Activated CD4-positive, alpha-beta T cell treated with anti-CD3 and anti-CD28 coated beads for 48 hours (primary cell): ENCODE measurements around the gene BRF1.

Experiments
- DNase-seq: peaks from one replicate; pipeline ENCODE4 v3.0.0-alpha.2; 2020

Gene BRF1

DNA sequence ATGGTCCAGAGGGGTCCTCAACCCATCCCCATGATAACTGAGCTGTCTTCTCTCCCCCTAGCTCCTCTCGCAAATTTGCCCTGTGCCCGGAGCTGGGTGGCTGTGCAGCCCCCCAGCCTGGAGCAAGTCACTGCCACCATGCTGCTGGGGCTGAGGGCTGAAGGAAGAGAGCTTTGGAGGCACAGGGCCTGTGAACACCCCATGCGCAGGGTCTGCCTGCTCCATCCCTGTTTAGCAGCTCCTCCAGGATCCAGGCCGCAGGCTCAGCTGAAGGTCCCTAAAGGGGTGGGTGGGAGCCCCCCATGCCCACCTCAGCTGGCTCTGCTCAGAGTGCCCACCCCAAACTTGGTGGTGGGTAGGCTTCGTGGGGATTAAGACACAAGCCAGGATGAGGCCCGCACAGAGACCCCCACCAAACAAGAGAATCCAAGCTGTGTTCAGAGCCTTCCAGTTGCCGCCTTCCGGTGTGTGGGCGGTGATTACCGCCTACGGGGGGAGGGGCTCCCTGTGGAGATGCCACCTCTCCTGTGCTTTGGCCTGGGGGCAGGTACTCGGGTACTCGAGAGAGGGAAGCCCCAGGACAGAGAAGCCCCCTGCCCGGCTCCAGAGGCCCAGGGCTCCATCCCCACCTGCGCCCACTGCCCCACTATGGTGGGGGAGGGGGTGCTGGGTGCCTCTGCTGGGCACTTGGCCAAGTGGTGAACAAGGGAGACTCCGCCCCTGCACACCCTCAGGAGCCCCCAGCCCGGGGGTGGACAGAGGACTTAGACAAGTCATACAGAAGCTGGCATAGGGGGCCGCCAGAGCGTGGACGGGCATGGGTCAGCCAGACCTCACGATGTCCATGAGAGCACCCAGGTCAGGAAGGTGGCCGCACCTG lies 130.8 kb downstream of the BRF1 start:
- no peak for DNase-seq

DNA sequence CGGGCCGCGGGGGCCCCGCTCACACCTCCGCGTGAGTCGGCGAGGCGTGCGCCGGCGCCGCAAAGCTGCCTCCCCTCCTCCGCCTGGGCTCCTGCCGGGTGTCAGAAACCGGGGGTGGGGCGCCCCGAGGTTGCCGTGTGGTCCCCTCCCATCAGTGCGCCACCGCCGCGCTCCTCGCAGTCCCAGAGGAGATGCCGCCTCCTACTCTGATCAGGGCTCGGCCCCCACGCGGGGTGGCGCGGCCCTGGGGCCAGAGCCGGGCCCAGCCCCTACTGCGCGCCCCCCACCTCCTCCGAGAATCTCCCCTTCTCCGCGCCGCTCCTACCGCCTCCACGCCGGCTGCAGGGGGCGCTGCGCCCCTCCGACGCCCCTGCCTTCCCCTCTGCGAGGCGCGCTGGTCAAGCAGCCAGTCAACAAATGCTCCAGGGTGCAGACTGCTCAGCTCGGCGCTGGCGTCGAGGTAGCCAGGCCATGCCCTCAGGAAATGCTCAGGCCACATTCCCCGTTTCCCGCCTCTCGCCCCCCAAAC lies 131.8 kb downstream of the BRF1 start:
- peak; percentile 57 for DNase-seq

DNA sequence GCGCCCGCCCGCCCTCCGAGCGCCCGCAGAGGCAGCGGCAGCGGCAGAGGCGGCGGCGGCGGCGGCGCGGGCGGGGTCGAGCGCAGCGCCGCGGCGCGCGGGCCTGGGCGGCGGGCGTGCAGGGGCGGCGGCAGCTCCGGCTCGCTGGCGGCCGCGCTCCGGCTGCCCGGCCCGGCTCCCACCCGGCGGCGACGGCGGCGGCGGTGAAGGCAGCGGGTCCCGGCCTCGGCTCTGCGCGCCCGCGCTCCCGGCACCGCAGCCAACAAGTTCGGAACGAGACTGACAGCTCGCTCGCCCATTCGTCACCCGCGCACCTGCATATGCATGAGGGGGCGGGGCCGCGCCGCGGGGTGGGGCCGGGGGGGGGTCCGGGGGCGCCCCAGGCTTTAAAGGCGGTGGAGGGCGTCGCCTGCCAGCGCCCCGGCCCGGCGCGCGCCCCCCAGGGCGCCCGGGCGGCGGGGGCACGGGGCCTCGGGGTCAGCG lies 132.3 kb downstream of the BRF1 start, which contains the start of gene JAG2:
JAG2 (minus strand) TSS at position 281 of the 483 bp plus-strand sequence. CDS start 356 bp downstream, outside the sequence.
- DNase-seq, result peak; percentile 65

DNA sequence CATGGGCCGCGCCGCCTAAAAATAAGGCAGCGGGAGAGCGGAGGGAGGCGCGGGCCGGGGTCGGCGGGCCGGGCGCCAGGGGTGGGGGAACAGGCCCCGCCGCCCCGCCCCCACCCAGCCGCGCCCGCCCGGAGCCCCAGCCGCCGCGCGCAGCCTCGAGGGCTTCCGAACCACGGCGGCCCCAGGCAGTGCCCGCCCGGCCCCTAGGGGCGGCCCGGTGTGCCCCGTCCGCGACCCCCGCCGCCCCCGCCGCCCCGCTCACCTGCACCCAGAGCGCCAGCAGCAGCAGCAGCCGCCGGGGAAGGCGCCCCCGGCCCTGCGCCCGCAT lies 132.7 kb downstream of the BRF1 start:
- DNase-seq, result no peak

DNA sequence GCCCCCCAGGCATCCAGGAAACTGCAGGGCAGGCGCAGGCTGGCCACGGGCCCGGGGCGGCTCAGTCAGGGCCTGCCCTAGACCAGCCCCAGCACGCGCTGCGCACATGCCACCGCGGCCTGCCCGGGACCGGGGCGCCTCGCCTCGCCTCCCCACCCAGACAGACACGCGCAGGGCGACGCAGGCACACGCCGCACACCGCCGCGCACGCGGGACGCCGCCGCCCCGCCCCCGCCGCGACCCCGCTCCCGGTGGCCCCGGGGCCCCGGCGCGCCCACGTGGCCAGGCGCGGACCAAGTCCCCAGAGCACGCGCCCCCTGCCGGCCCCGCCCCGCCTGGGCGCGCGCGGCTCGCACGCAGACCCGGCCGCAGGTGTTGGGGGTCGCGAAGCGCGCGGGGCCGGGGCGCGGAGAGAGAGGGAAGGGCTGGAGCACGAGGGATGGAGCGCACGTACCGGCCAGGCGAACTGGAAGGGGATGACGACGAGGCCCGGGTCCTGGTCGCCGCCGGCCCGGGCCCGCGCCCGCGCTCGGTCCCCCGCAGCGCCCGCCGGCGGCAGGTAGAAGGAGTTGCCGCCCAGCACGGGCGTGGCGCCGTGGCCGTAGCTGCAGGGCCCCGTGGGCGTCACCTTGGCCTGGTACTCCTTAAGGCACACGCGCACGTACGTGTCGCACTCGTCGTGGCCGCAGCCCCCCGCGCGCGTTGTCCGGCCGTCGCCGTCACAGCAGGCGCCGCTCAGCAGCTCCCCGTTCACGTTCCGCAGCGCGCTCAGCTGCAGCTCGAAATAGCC lies 133.3 kb downstream of the BRF1 start:
- peak; percentile 32 for DNase-seq

DNA sequence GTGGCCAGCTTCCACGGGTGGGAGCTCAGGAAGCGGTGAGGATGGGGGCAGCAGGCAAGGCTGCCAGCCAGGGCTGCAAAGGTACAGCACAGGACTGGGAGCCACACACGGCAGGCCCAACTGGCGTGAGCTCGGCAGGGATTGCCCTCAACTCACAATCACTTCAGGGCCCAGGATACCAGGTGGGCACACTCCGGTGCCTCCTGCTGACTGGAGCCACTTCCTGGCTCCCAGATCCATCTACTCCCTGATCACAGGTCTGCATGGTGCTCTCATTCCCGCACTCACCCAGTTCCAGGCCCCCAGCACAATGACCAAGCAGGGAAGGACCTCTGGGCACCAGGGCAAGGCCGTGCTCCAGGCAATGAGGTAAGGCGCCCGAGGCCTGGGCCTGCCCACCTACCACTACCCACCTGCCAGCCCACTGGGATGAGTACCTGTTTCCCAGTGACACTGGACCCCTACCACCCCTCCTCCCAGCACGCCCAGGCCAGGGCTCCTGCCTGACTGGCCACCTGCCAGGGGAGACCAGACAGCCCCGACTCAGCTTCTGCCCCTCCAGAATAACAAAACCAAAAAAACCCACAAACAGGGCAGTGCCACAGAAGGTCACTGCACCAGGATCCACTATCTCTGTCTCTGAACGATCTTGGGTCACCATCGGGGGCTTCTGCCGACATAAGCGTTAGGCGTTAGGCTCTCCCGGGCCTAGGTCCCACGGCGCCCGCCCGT lies 134.1 kb downstream of the BRF1 start:
- no peak for DNase-seq

DNA sequence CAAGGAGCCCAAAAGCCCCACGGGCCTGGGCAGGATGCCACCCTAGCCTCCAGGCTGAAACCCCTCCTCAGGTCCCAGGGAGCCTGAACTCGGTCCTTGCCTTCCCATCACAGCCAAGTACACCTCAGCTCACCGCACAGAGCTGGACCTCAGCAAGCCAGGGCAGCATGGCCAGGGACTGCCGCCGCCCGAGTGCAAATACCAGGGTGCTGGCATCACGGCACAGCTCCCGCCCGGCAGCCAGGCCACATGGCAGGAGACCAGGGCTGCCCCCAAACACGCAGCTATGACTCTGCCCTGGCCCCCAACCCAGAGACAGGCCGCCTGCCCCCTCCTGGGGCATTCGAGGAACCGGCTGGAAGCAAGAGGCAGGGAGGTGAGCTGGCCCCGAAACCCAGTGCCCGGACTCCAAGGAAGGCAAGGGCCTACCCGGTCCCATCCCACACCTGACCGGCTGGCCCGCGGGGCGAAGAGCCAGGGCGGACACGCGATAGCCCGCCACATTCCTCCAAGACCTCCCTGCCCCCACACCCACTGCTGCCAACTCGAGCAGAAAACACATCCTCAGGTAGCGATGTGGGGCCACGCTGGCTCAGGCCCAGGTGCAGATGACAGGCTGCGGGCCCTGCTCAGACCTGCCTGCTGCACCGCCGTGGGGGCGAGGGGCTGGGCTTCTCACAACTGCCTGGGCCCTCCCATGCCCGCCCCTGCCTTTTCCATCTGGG lies 134.9 kb downstream of the BRF1 start:
- DNase-seq, result no peak

DNA sequence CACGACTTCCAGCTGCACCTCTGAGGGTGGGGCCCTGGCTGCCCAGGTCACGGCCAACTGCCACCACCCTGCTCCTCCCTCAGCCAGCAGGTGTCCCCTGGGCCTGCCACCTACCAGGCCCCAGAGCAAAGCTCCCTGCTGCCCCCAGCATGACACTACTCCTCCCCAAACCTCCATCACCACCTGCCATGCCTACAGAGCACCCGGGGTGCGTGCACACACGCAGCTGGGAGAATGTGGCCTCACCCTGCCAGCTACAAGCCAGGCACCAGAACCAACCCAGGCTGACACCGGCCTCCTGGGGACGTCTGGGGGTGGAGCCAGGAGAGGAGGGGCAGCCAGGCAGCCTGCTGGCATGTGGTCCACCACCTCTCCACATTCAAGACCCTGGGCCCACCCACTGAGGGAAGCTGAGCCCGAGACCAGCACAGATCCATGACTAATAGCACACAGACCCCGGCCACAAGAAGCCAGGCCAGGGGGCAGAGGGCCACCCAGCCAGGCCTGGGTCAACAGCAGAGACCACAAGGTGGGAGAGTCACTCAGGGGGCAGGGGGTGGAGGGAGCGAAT lies 135.6 kb downstream of the BRF1 start:
- DNase-seq, result no peak

DNA sequence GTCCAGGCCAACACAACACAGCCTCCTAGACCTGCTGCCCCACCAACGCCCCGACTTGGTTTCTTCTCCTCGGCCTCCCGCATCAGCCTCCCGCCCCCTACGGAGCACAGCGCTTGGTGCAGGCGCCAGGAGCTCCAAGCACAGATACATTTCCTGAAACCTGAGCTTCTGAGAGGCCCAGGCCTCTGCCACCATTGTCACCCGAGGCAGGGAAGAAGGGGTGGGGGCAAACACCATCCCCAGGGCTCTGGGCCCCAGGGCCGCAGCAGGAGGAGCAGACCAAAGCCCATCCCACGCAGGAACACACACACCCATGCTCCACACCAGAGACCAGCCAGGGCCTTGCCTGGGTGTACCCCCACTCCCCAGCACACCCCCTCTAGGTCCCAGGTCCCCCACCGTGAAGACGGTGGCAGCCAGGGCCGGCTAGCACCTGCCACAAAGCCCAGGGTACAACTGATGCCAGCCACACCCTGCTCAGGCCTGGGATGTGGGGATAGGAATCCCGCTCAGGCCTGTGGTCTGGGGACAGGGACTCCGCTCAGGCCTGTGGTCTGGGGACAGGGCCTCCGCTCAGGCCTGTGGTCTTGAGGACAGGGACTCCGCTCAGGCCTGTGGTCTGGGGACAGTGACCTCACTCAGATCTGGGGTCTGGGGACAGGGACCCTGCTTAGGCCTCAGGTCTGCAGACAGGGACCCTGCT lies 137.6 kb downstream of the BRF1 start:
- no peak for DNase-seq

DNA sequence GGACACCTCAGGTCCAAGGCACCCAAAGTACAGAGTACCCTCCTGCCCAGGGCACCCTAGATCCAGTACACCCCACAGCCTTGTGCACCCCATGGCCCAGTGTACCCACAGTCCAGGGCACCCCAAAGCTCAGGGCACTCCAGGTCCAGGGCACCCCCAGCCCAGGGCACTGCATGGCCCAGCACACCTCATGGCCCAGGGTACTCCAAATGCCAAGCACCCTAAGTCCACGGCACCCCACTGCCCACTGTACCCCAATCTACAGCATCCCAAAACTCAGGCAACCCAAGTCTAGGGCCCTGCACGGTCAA lies 138.2 kb downstream of the BRF1 start:
- DNase-seq, result no peak

DNA sequence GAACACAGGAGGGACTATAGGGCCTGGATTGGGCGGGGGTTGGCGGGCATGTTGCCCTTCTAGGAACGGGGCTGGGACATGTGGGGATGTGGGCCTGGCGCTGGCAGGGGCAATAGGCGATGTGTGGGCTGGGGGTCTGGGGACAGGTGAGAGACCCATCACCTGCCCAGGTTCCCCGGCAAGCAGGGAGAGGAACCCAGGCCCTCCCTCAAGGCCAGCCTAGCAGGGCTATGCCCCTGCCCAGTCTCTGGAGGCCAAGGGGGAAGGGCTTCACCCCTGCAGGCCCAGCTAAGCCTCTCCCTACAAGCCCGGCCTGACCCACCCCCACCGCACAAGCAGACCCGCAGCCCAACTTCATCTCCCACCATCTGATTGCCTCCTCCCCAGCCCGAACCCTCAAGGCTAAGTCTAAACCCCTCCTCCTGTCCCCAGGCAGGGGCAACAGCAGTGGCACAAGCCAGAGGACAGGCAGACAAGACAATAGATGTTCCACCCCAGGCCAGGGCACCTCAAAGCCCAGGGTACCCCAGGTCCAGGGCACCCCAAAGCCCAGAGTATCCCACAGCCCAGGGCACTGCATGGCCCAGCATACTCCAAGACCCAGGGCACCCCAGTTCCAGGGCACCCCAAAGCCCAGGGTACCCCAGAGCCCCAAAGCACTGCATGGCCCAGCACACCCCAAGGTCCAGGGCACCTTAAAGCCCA lies 138.7 kb downstream of the BRF1 start:
- DNase-seq, result no peak

DNA sequence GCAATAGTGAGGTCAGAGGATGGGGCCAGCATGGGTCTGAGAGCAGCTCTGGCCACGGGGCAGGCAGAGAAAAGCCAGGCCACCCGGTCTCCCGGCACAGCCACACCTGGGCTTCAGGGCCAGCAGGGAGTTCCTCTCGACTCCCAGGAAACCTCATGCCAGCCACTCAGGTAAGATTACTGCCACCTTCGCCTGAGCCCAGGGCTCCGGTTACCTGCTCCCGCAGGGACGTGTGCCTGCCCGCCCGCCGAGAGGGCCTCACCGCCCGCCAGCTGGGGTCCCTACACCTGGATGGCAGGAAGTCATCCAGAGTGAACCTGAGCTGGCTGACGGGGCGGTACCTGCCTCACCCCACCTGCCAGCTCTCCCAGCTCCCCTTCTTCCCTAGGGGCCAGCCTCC lies 139.5 kb downstream of the BRF1 start:
- DNase-seq, result no peak

DNA sequence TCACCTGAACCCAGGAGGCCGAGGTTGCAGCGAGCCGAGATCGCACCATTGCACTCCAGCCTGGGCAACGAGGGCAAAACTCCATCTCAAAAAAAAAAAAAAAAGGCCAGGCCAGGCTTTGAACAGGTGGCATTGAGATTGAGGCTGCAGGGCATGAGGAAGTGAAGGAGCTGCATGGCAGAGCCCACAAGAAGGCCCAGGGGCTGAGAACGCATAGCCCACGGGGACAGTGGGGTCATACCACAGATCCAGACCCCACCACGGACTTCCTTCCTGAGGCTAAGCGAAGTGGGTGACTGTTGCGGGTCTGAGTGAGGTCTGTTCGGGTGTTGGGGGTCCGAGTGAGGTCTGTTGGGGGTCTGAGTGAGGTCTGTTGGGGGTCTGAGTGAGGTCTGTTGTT lies 140.0 kb downstream of the BRF1 start:
- DNase-seq, result no peak

DNA sequence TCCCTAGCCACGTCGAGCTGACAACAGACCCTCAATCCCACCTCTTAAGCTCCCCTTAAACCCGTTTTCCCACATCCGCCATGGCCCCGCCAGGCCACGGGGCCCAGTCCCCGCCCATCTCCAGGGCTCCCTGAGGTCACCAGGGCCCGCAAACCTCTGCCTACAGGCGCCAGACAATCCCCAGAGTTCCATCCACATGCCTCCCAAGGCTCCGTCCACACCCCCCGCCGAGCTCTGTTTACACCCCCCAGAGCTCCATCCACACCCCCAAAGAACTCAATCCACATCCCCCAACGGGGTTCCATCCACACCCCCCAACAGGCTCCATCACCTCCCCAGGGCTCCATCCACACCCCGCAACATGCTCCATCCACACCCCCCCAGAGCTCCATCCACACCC lies 141.5 kb downstream of the BRF1 start:
- no peak for DNase-seq
